Activated CD4-positive, alpha-beta memory T cell treated with anti-CD3 and anti-CD28 coated beads for 36 hours (primary cell): ENCODE results near the gene KIF26B. TPM values are rescaled to one million over a fixed set of nuclear protein-coding genes. Genes with fewer than 3 reads are reported as not detected.

Experiments
- CTCF ChIA-PET: fragments of 350-600 bp; sonication (Branson Sonifier 250); formaldehyde crosslinking; loops from one replicate; lab custom pipeline; 2021; ENCODE audit warnings: antibody characterized with exemption, inconsistent platforms; lab: Charles Lee
- POLR2A ChIA-PET: fragments of 350-600 bp; sonication (Branson Sonifier 250); formaldehyde crosslinking; loops from one replicate; lab custom pipeline; 2021; ENCODE audit warnings: antibody characterized with exemption; lab: Charles Lee
- DNase-seq: peaks from one replicate; pipeline ENCODE4 v3.0.0-alpha.2; 2020
- H3K27ac Mint-ChIP-seq: one replicate; pipeline ENCODE4 v1.8.0; 2021; ENCODE audit warnings: mixed read lengths
- H3K27me3 Mint-ChIP-seq: one replicate; pipeline ENCODE4 v1.8.0; 2021; ENCODE audit warnings: mixed read lengths
- H3K36me3 Mint-ChIP-seq: one replicate; pipeline ENCODE4 v1.8.0; 2021; ENCODE audit warnings: mixed read lengths
- H3K4me1 Mint-ChIP-seq: one replicate; pipeline ENCODE4 v1.8.0; 2021; ENCODE audit warnings: low read depth, mixed read lengths
- H3K4me3 Mint-ChIP-seq: one replicate; pipeline ENCODE4 v1.8.0; 2021; ENCODE audit warnings: mild to moderate bottlenecking, mixed read lengths
- H3K9me3 Mint-ChIP-seq: one replicate; pipeline ENCODE4 v1.8.0; 2021; ENCODE audit warnings: mixed read lengths
- intact Hi-C: fragments of 100-400 bp; cut with micrococcal nuclease; formaldehyde crosslinking; loops from one replicate; pipeline ENCODE4 v1.15.1; 2023
- total RNA-seq, 2 experiments: library from RNA; stranded (reverse); gene quantifications; one replicate each; pipeline ENCODE4 v1.2.3, GENCODE V29; 2021

The KIF26B gene
- total RNA-seq, 2 experiments from 2014 or later: not detected

DNA sequence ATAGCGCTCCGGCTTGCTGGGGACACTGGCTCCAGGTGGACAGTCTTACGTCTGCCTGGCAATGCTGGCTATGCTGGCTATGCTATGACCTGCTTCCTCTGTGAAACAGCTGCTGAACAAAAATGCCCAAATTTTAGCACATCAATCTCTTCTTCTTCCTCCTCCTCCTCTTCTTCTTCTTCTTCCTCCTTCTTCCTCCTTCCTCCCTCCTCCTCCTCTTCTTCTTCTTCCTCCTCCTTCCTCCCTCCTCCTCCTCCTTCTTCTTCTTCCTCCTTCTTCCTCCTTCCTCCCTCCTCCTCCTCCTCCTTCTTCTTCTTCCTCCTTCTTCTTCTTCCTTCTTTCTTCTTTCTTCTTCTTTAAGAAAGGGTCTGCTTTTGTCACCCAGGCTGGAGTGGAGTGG is 401.3 kb downstream of the KIF26B start:
- Mint-ChIP-seq H3K4me1 (no peaks in the 10 kb centered on the region), H3K27me3 (peaks cover 3% of the 10 kb centered on the region), H3K27ac (no peak overlapping the region), H3K9me3 (no peaks in the 10 kb centered on the region), H3K36me3 (no peaks in the 10 kb centered on the region), H3K4me3 (no peak overlapping the region)
- ChIA-PET CTCF (no interaction called here), POLR2A (no interaction called here)
- no peak for DNase-seq
- intact Hi-C loops: no loop called here

GRCh38 chr1:245558069-245558468 is 403.3 kb downstream of the KIF26B start:
- H3K9me3 Mint-ChIP-seq: no peaks in the 10 kb centered on the region
- no peak overlapping the region for H3K4me3 Mint-ChIP-seq
- ChIA-PET CTCF (no interaction called here), POLR2A (no interaction called here)
- H3K36me3 Mint-ChIP-seq: no peaks in the 10 kb centered on the region
- peaks cover 3% of the 10 kb centered on the region for H3K27me3 Mint-ChIP-seq
- intact Hi-C loops: no loop called here
- H3K4me1 Mint-ChIP-seq: no peaks in the 10 kb centered on the region
- H3K27ac Mint-ChIP-seq: no peak overlapping the region
- DNase-seq: no peak

DNA sequence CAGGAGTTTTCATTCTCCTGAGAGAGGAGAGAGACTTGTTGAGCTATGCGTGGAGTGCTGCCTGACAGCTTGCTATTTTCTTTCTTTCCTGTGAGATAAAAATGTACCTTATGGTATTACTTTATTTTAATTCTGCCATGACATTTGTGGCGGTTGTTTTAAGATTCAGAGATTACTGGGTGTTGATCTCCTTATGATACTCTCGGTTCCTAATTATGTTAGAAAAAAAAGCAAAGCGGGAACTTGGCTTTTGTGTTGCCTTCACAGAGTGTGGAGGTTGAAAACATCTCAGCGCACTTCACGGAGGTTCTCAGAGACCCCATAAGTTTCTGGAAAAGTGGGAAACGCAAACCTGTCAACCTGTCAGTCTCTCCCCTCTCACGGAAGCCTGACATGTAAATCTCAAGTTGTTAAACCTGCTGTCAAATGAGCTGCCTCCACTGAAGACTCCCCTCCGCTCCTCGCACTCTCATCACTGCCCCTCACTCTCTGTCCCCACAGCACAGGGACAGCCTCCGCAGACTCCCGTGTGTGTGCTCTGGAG is 405.6 kb downstream of the KIF26B start:
- Mint-ChIP-seq H3K27ac (no peak overlapping the region), H3K27me3 (peaks cover 3% of the 10 kb centered on the region), H3K4me3 (no peak overlapping the region), H3K9me3 (no peaks in the 10 kb centered on the region), H3K4me1 (no peaks in the 10 kb centered on the region), H3K36me3 (no peaks in the 10 kb centered on the region)
- DNase-seq: no peak
- intact Hi-C loops: no loop called here
- CTCF ChIA-PET: no interaction called here
- POLR2A ChIA-PET: no interaction called here

GRCh38 chr1:245561665-245562234 is 407.0 kb downstream of the KIF26B start:
- CTCF ChIA-PET: no interaction called here
- DNase-seq: no peak
- H3K9me3 Mint-ChIP-seq: no peaks in the 10 kb centered on the region
- H3K36me3 Mint-ChIP-seq: no peaks in the 10 kb centered on the region
- H3K4me3 Mint-ChIP-seq: no peak overlapping the region
- intact Hi-C loops: no loop called here
- no peaks in the 10 kb centered on the region for H3K4me1 Mint-ChIP-seq
- no peak overlapping the region for H3K27ac Mint-ChIP-seq
- peaks cover 3% of the 10 kb centered on the region for H3K27me3 Mint-ChIP-seq
- POLR2A ChIA-PET: no interaction called here

GRCh38 chr1:245566134-245566533 is 411.3 kb downstream of the KIF26B start:
- CTCF ChIA-PET: no interaction called here
- H3K4me3 Mint-ChIP-seq: no peak overlapping the region
- DNase-seq: no peak
- intact Hi-C loops: no loop called here
- POLR2A ChIA-PET: no interaction called here
- H3K36me3 Mint-ChIP-seq: no peaks in the 10 kb centered on the region
- no peaks in the 10 kb centered on the region for H3K4me1 Mint-ChIP-seq
- H3K27me3 Mint-ChIP-seq: peaks cover 4% of the 10 kb centered on the region
- H3K27ac Mint-ChIP-seq: no peak overlapping the region
- H3K9me3 Mint-ChIP-seq: no peaks in the 10 kb centered on the region

DNA sequence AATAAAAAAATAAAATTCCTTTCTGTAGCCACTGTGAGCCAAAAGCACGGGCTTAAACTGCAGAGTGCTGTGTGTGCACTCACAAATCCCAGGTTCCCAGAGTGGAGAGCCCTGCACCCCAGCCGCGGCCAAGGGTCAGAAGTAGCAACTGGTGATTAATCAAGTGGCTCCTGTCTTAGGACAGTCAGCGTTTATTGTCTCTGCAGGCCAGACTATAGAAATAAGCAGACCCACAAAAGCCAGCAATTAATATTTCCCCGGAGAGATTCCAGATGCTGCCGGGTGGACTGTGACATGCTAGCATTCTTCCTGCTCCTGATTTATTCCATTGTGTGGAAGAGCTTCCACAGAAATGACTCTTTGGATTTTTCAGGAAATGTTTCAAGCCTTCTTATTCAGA is 412.2 kb downstream of the KIF26B start:
- CTCF ChIA-PET: no interaction called here
- intact Hi-C loops: no loop called here
- POLR2A ChIA-PET: no interaction called here
- H3K4me1 Mint-ChIP-seq: no peaks in the 10 kb centered on the region
- H3K27me3 Mint-ChIP-seq: peaks cover 4% of the 10 kb centered on the region
- no peaks in the 10 kb centered on the region for H3K36me3 Mint-ChIP-seq
- no peak for DNase-seq
- H3K27ac Mint-ChIP-seq: no peak overlapping the region
- no peak overlapping the region for H3K4me3 Mint-ChIP-seq
- no peaks in the 10 kb centered on the region for H3K9me3 Mint-ChIP-seq

- intact Hi-C loops: no loop called here
- ChIA-PET CTCF (interaction anchor here (0.6 kb wide), 1 partner anchor 409 kb away, joined by 4 read pairs; no protein-coding TSS in a partner anchor), POLR2A (no interaction called here)
- no peak overlapping the region for H3K4me3 Mint-ChIP-seq
- H3K27me3 Mint-ChIP-seq: peaks cover 7% of the 10 kb centered on the region
- DNase-seq: no peak
- no peaks in the 10 kb centered on the region for H3K36me3 Mint-ChIP-seq
- no peak overlapping the region for H3K27ac Mint-ChIP-seq
- H3K4me1 Mint-ChIP-seq: no peaks in the 10 kb centered on the region
- H3K9me3 Mint-ChIP-seq: no peaks in the 10 kb centered on the region
These were observed 417.1 kb downstream of the KIF26B start for GRCh38 chr1:245571815-245572294.

GRCh38 chr1:245572709-245573108 is 417.9 kb downstream of the KIF26B start:
- H3K4me1 Mint-ChIP-seq: no peaks in the 10 kb centered on the region
- H3K9me3 Mint-ChIP-seq: no peaks in the 10 kb centered on the region
- CTCF ChIA-PET: no interaction called here
- no peak for DNase-seq
- POLR2A ChIA-PET: no interaction called here
- H3K27ac Mint-ChIP-seq: no peak overlapping the region
- intact Hi-C loops: no loop called here
- peaks cover 12% of the 10 kb centered on the region for H3K27me3 Mint-ChIP-seq
- H3K36me3 Mint-ChIP-seq: no peaks in the 10 kb centered on the region
- no peak overlapping the region for H3K4me3 Mint-ChIP-seq

GRCh38 chr1:245575710-245576109 is 420.9 kb downstream of the KIF26B start:
- Mint-ChIP-seq H3K9me3 (no peaks in the 10 kb centered on the region), H3K27me3 (peaks cover 9% of the 10 kb centered on the region), H3K27ac (no peak overlapping the region), H3K36me3 (no peaks in the 10 kb centered on the region), H3K4me3 (no peak overlapping the region), H3K4me1 (no peaks in the 10 kb centered on the region)
- POLR2A ChIA-PET: no interaction called here
- CTCF ChIA-PET: no interaction called here
- no peak for DNase-seq
- intact Hi-C loops: no loop called here

DNA sequence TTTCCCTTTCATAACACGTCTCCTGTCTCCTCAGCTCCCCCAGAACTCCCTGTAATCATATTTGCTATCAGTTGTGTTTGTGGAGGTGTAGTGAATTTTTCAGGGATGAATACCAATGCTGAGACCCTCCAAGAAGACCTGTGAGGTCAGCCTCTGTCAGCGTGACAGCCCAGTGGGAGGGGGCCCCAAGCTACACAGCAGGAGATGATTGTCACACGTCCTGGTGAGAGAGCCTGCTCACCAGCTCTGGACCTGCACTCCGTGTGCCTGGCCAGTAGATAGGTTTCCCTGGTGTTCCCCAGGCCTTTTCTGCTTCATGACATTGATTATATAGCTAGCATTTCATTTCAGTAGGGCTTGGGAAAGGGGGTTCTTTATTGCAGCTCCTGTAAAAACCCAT is 421.5 kb downstream of the KIF26B start:
- Mint-ChIP-seq H3K27me3 (peaks cover 9% of the 10 kb centered on the region), H3K36me3 (no peaks in the 10 kb centered on the region), H3K9me3 (no peaks in the 10 kb centered on the region), H3K4me3 (no peak overlapping the region), H3K27ac (no peak overlapping the region), H3K4me1 (no peaks in the 10 kb centered on the region)
- DNase-seq: no peak
- ChIA-PET CTCF (no interaction called here), POLR2A (no interaction called here)
- intact Hi-C loops: no loop called here

DNA sequence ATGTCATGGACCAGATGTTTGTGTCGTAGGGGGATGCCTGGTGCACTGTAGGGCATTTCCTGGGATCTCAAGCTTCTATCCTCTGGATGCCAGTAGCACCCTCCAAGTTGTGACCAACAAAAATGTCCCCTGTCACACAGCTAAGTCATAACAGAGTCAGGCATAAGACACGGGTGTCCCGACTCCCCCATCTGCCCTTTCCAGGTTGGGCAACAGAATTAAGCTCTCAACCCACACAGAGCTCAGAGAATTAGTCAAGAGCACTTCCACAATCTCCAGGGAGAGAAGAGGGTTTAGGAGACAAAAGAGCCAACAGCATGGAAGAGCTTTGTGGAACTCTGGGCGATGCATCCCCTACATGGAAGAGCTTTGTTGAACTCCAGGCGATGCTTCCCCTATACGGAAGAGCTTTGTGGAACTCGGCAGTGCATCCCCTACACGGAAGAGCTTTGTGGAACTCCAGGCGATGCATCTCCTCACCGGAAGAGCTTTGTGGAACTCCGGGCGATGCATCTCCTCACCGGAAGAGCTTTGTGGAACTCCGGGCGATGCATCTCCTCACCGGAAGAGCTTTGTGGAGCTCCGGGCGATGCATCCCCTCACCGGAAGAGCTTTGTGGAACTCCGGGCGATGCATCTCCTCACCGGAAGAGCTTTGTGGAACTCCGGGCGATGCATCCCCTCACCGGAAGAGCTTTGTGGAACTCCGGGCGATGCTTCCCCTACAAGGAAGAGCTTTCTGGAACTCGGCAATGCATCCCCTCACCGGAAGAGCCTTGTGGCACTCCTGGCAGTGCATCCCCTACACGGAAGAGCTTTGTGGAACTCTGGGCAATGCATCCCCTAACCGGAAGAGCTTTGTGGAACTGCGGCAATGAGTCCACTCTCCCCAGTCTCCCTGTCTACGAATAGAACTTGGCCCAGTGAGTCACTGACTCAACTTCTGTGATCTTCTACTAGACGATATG is 422.7 kb downstream of the KIF26B start:
- Mint-ChIP-seq H3K9me3 (no peaks in the 10 kb centered on the region), H3K4me1 (no peaks in the 10 kb centered on the region), H3K27me3 (peaks cover 9% of the 10 kb centered on the region), H3K4me3 (no peak overlapping the region), H3K36me3 (no peaks in the 10 kb centered on the region), H3K27ac (no peak overlapping the region)
- intact Hi-C loops: no loop called here
- POLR2A ChIA-PET: no interaction called here
- CTCF ChIA-PET: no interaction called here
- DNase-seq: no peak

- H3K4me1 Mint-ChIP-seq: no peaks in the 10 kb centered on the region
- H3K4me3 Mint-ChIP-seq: no peak overlapping the region
- H3K36me3 Mint-ChIP-seq: no peaks in the 10 kb centered on the region
- H3K27ac Mint-ChIP-seq: no peak overlapping the region
- H3K9me3 Mint-ChIP-seq: no peaks in the 10 kb centered on the region
- ChIA-PET POLR2A (no interaction called here), CTCF (interaction anchor here (0.6 kb wide), 1 partner anchor 828 kb away, joined by 4 read pairs; no protein-coding TSS in a partner anchor)
- no peak for DNase-seq
- H3K27me3 Mint-ChIP-seq: peaks cover 9% of the 10 kb centered on the region
- intact Hi-C loops: no loop called here
These were observed 423.5 kb downstream of the KIF26B start for GRCh38 chr1:245578308-245578707.
